Panc1 (cell line): Measurements from ENCODE around the gene AP3S1.

Experiments
- CTCF ChIP-seq: fragments of 450-650 bp; IDR thresholded peaks from 2 replicates; pipeline ENCODE4 v1.5.1; 2017; ENCODE audit warnings: mild to moderate bottlenecking
- POLR2AphosphoS5 ChIP-seq: IDR thresholded peaks from 2 replicates; pipeline ENCODE4 v1.6.1; 2012; ENCODE audit warnings: mild to moderate bottlenecking, low read depth, low read length, moderate library complexity
- SIN3A ChIP-seq: IDR thresholded peaks from 2 replicates; pipeline ENCODE4 v1.6.1; 2012; ENCODE audit warnings: low read depth, mild to moderate bottlenecking, low read length, moderate library complexity, borderline replicate concordance; ENCODE audit not compliant: insufficient read depth
- TCF7L2 ChIP-seq: IDR thresholded peaks from 2 replicates; pipeline ENCODE4 v1.6.1; 2011; ENCODE audit warnings: mild to moderate bottlenecking, low read depth, low read length, inconsistent platforms
- TF ChIP-seq, protein P1 (sequence below), 2 experiments: IDR thresholded peaks; 2 replicates each; pipeline ENCODE4 v1.6.1; 2011 to 2012; ENCODE audit warnings: low read depth in 2 of 2, control low read depth in 1 of 2, low read length in 1 of 2, mild to moderate bottlenecking in 1 of 2, moderate library complexity in 1 of 2; ENCODE audit not compliant: insufficient read depth in 1 of 2

GRCh38 chr5:115930630-115931337 is 89.0 kb downstream of the AP3S1 start:
- TF ChIP-seq CTCF: no peak
- TF ChIP-seq POLR2AphosphoS5: no peak
- TF ChIP-seq, protein P1, sequence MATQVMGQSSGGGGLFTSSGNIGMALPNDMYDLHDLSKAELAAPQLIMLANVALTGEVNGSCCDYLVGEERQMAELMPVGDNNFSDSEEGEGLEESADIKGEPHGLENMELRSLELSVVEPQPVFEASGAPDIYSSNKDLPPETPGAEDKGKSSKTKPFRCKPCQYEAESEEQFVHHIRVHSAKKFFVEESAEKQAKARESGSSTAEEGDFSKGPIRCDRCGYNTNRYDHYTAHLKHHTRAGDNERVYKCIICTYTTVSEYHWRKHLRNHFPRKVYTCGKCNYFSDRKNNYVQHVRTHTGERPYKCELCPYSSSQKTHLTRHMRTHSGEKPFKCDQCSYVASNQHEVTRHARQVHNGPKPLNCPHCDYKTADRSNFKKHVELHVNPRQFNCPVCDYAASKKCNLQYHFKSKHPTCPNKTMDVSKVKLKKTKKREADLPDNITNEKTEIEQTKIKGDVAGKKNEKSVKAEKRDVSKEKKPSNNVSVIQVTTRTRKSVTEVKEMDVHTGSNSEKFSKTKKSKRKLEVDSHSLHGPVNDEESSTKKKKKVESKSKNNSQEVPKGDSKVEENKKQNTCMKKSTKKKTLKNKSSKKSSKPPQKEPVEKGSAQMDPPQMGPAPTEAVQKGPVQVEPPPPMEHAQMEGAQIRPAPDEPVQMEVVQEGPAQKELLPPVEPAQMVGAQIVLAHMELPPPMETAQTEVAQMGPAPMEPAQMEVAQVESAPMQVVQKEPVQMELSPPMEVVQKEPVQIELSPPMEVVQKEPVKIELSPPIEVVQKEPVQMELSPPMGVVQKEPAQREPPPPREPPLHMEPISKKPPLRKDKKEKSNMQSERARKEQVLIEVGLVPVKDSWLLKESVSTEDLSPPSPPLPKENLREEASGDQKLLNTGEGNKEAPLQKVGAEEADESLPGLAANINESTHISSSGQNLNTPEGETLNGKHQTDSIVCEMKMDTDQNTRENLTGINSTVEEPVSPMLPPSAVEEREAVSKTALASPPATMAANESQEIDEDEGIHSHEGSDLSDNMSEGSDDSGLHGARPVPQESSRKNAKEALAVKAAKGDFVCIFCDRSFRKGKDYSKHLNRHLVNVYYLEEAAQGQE (IDR thresholded peaks at IDR 0.05; ENCODE audit: insufficient read depth in 1 of 2, low read depth in 2 of 2, low read length in 1 of 2): no peak
- no peak for TF ChIP-seq TCF7L2
- no peak for TF ChIP-seq SIN3A
